NCI-H2196 treated with DMSO at 0.1 percent for 48 hours (cell line): Measurements from ENCODE around the gene ZDHHC9.
A peak's percentile ranks its signal among the peaks of the same experiment; 100 is the strongest.

Experiments used
- DNase-seq: peaks from one replicate; lab custom pipeline; 2025; ENCODE audit not compliant: unreplicated experiment; lab: John Stamatoyannopoulos, UW

Gene ZDHHC9

GRCh38 chrX:129823115-129823514 is 20.6 kb downstream of the ZDHHC9 start:
- no peak for DNase-seq

DNA sequence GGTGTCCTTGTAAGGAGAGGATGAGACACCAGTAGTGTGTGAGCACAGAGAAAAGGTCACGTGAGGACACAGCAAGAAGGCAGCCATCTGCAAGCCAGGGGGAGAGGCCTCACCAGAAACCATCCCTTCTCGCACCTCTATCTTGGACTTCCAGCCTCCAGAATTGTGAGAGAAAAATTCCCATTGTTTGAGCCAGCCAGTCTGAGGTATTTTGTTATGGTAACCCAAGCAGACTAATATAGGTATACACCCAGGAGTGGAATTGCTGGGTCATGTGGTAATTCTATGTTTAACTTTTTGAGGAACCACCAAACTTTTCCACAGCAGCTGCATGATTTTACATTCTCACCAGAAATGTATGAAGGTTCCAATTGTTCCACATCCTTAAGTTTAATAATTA is 25.6 kb downstream of the ZDHHC9 start:
- DNase-seq: no peak

GRCh38 chrX:129813662-129814368 is 29.9 kb downstream of the ZDHHC9 start:
- no peak for DNase-seq

- DNase-seq: no peak
These were observed 34.6 kb downstream of the ZDHHC9 start for GRCh38 chrX:129808829-129809796.

GRCh38 chrX:129808158-129808828 is 35.4 kb downstream of the ZDHHC9 start:
- no peak for DNase-seq

DNA sequence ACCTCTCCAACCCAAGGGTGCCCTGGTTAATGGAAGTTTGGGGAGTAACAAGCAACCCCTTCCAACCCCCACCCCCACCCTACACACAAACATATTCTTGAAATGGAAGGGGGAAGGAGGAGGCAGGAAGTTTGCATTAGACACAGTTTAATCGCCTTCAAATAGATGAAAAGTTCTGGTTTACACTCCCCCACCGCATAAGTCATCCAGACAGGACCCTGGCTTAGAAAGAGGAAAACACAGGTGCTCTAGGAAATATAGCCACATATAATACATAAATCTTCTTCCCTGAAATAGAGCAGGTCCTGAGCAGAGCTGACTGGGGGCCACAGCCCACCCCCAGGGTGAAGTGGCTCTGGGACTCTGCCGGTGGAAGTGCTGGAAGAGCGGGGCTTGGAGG is 38.9 kb downstream of the ZDHHC9 start:
- DNase-seq: no peak

DNA sequence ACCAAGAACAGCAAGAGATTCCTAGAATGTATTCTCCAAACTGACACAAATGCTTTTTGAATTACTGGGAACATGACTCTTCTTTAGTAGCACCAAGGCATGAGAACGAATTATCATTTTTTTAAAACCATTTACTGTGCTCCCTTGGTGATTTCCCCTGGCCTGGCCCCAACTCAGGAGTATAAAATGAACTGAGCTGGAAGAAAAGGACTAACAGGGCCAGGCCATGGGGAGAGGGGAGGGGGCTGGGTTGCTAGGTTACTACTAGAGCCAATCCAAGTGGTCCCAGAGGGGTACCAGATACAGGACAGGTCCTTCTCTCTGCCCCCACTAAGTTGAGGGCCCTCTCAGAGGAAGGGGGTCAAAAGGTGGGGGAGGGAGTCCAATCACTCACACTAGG is 40.8 kb downstream of the ZDHHC9 start:
- DNase-seq: no peak

GRCh38 chrX:129800186-129800585 is 43.5 kb downstream of the ZDHHC9 start:
- DNase-seq: no peak

- no peak for DNase-seq
These were observed 44.8 kb downstream of the ZDHHC9 start for GRCh38 chrX:129798888-129799287.

- no peak for DNase-seq
These were observed 45.2 kb downstream of the ZDHHC9 start for GRCh38 chrX:129798456-129798855.

DNA sequence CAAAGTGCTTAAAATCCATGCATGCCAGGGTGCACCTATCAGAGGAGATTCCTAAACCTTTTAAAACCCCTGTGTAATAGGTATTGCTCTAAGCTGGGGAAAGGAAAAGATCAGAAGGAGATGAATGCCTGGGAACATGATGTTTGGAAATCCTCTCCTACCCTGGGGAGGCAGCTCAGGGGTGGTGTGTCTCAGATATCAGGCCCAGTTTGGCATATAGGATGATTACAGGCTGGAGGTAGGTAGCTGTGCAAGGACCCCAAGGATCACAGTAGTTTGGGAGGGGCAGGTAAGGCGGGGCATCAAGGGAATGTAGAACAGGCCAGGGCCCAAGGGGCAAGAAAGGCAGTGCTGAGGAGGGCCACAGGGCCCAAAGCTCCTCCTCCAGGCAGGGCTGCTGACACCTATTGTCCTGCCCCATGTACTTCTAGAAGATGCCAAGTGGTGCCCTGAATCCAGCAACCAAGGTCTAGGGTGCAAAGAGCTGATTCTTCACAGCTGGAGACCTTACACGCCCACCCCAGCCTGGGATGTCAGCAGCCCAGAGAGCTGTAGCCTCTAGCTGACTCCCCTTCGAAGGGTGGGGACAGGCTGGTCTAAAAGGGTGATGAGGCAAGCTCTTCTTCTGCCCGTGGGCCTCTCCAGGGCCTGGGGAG is 46.3 kb downstream of the ZDHHC9 start:
- DNase-seq: no peak

DNA sequence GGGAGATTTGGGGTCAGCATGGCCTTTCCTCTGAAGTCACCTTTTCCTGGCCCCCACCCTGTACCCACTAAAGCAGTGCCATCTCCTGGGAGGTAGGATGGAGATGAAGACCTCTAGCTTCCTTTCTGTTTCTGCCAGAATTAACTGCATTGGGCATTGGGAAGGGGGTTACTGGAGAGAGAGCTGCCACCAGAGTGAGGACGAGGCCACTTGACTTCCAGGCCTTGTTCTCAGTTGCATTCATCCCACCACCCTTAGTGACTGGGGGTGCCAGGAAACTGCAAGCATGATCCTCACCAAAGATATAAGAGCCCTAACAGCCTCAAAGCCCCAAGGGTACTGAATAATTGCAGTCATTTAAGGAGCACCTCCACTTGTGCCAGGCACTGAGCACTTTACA is 48.1 kb downstream of the ZDHHC9 start:
- DNase-seq: no peak

- DNase-seq: peak; percentile 51
These were observed 50.0 kb downstream of the ZDHHC9 start for GRCh38 chrX:129793604-129794191.

DNA sequence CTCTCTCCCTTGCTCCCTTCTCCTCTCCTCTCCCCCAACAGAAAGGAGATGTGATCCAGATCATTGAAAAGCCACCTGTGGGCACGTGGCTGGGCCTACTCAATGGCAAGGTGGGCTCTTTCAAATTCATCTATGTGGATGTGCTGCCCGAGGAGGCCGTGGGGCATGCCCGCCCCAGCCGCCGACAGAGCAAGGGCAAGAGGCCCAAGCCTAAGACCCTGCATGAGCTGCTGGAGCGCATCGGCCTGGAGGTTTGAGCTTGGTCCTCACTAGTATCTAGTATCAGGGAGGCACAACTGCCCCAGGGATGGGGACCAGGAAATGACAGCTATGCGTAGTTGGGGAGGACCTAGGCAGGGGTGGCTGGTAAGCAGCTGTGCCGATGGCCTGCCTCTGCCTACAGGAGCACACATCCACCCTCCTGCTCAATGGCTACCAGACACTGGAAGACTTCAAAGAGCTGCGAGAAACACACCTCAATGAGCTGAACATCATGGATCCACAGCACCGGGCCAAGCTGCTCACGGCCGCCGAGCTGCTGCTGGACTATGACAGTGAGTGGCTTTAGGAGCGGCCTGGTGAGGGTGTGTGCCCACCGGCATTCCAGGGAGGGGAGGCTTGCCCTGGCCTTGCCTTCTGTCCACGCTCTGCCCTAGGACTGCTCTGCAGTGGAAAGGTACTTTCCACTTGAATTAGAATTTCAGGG is 50.9 kb downstream of the ZDHHC9 start:
- no peak for DNase-seq

- peak; percentile 43 for DNase-seq
These were observed 51.6 kb downstream of the ZDHHC9 start for GRCh38 chrX:129791961-129792570.

- no peak for DNase-seq
These were observed 52.4 kb downstream of the ZDHHC9 start for GRCh38 chrX:129791336-129791735.

DNA sequence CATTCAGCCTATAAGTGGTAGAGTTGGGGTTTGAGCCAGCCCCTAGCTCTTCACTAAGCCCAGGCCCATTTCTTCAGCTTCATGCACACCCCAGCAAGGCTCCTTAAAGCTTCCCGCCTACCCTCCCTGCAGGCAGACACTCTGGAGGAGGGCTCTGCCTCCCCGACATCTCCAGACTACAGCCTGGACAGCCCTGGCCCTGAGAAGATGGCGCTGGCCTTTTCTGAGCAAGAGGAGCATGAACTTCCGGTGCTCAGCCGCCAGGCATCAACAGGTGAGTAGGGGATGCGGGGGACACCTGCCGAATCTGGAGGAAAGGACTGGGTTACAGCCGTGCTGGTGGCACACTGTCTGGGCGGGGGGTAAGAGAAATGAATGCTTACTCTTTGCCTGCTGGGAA is 52.9 kb downstream of the ZDHHC9 start:
- DNase-seq: no peak

- no peak for DNase-seq
These were observed 53.5 kb downstream of the ZDHHC9 start for GRCh38 chrX:129790146-129790545.

DNA sequence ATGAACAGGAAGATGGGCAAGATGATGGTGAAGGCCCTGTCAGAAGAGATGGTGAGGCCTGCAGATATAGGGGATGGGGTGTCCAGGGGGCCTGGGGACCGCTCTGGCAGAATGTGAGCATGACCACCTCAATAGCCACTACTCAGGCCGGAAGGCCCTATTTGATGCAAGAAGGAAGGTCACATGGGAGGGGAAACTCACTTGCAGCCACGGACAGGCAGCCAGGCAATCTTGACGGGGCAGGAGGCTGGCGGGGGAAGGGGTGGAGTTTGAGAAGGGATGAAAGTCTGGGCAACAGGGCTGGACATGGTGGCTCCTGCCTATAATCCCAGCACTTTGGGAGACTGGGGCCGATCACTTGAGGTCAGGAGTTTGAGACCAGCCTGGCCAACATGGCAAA is 55.2 kb downstream of the ZDHHC9 start:
- no peak for DNase-seq
